Measurements from ENCODE around the gene NTRK2.

The NTRK2 gene

GRCh38 chr9:84992381-84992780, 322.9 kb downstream of the NTRK2 start:
- no peak for DNase-seq

- DNase-seq, result no peak
These were observed 323.6 kb downstream of the NTRK2 start for GRCh38 chr9:84993105-84993504.

GRCh38 chr9:84996029-84996428, 326.5 kb downstream of the NTRK2 start:
- no peak for DNase-seq

GRCh38 chr9:84996716-84997115, 327.2 kb downstream of the NTRK2 start:
- no peak for DNase-seq

GRCh38 chr9:84997472-84997871, 327.9 kb downstream of the NTRK2 start:
- DNase-seq, result no peak

- no peak for DNase-seq
These were observed 329.1 kb downstream of the NTRK2 start for GRCh38 chr9:84998639-84999038.

DNA sequence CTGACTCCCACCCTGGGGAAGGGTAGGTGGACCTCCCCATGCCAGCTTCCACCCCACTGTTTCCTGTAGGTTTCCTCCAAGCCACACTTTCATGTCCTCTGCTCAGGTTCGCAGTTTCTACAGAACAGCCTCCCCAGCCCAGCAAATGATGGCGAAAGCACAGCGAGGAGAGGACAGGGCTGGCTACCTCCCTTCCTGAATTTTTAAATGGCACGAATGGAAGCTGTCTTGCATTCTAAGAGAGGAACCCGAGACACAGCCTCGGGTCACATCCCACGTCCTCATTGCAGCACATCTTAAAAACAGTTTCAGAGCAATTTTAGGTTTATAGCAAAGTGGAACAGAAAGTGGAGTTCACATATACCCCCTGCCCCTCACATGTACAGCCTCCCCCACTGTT, 330.3 kb downstream of the NTRK2 start:
- DNase-seq, result no peak

- no peak for DNase-seq
These were observed 332.4 kb downstream of the NTRK2 start for GRCh38 chr9:85001925-85002324.

GRCh38 chr9:85004818-85005413, 335.4 kb downstream of the NTRK2 start:
- DNase-seq, result no peak

- DNase-seq, result no peak
These were observed 338.2 kb downstream of the NTRK2 start for GRCh38 chr9:85007748-85008147.

DNA sequence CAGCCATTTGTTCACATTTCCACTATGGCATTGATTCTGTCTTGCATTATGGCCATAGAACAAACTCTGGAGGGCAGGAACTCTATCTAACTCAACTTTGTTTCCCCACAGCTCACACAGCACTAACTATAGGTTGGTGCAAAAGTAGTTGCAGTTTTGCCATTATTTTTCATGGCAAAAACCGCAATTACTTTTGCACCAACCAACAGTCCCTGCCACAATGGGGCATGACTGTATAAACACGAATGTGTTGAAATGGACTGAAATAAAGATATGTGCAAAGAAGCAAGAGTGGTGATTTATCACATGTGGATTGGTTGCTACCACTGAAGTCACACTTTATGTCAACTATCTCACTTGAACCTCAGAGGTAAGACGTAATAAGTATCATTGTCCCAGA, 338.7 kb downstream of the NTRK2 start:
- DNase-seq, result no peak

DNA sequence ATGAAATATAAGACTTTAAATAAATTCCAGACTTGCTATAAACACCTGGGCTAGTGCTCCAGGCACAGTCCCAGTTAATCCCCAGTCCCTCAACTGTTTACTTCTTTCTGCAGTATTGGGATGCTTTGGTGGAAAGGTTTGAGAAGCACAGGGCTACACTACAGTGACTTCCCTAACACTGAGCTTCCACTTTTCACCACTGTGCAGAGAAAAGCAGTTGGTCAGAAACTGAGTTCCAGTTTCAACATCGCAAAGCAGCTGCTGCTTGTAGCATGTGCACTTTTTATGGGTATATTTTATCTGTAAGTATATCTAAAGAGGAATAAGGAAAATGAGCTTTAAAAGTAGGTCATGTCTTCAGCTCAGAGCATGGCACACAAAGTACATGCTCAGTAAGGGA, 339.7 kb downstream of the NTRK2 start:
- no peak for DNase-seq

DNA sequence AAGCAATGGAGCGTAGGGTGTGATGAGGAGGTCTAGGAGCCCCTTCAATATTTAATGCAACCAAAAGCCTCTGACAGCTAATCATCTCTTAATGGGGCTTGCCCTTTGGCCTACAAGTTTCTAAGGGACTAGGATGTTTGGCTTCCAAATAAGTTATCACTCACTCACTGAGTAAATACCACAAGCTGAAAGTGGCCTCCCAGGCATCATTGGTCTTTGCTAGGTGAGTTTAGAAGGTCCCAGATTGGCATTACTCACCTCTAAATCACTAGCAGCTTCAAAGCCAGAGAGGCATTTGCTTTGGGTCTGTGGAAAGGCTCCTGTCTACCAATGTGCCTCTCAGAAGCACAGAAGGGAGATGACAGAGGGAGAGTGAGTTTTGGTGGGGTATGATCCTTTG, 344.2 kb downstream of the NTRK2 start:
- DNase-seq, result no peak

GRCh38 chr9:85014292-85014691, 344.8 kb downstream of the NTRK2 start:
- DNase-seq, result no peak

GRCh38 chr9:85016384-85017006, 347.0 kb downstream of the NTRK2 start:
- DNase-seq, result no peak

DNA sequence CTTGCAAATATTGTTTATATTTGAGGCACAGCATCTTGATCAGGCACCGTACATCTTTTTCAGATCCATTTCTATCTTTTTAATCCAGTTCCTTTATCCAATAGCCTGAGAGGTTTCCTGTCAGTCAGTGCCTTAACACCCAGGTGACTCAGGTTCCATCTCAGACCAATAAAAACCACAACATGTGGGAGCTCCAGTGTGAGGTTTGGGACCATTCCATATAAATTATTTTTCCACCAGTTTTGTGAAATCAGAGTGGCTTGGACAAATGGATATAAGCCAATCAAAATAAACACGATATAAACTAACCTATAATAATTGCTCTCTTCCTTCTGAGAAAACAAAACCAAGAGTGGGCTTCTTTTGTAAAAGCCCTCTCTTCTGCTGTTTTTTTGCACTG, 351.3 kb downstream of the NTRK2 start:
- no peak for DNase-seq

DNA sequence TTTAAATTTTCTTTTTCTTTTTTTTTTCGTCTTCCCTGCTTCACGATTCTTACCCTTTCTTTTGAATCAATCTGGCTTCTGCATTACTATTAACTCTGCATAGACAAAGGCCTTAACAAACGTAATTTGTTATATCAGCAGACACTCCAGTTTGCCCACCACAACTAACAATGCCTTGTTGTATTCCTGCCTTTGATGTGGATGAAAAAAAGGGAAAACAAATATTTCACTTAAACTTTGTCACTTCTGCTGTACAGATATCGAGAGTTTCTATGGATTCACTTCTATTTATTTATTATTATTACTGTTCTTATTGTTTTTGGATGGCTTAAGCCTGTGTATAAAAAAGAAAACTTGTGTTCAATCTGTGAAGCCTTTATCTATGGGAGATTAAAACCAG, 352.2 kb downstream of the NTRK2 start:
- DNase-seq, result no peak

DNA sequence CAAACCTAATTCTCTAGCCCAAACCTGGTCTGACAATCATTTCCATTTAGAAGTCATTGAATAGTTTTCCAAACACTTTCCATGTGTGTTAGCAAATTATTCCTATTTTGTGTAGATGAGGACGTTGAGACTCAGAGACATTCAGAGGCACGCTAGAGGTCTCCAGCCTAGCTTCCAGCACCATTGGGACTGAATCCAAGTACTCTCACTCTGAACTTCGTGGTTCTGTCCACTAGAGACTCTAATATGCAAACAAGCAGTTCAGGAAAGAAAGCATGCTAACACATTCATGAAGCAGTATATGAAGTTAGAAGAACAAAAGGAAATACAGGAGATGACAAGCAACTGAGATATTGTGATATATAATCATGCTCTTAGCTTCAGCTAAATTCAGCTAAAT, 354.8 kb downstream of the NTRK2 start:
- DNase-seq, result no peak

DNA sequence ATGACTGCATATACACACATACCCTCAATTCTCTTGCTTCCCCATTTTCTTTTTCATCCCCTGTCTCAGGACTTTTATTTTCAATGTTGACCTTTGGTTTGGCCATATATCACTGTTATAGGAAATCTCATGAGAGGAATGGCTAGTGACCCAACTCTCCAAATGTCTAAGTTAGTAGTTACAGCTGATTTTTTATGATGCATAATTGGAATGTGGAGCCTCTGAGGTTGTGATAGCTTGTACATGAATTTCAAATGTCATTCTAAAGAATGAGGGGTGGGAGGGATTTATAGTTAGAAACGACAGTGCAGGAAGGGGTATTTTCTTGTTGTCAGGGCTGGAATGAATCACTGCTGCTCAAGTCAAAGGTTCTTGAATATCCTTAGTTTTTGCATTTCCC, 356.1 kb downstream of the NTRK2 start:
- DNase-seq, result no peak

DNA sequence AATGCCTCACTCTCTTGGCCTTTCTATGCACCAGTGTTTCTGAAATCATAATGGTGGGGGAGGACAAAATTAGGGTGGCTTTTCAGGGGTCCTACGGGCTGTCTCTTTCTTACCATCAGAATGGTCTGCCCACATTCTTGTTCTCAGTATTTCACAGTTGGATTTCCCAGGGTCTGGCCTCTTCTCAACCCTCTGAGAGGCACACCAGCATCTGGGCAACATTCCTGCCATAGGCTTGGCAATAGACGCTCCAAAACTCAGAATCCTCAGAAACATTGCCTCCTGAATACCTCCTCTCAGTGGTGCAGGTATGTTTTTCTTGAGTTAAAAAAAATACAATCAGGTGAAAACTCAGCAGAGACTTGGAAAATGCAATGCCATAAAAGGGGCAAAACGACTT, 358.3 kb downstream of the NTRK2 start:
- no peak for DNase-seq

GRCh38 chr9:85030316-85030715, 360.8 kb downstream of the NTRK2 start:
- DNase-seq, result no peak

- DNase-seq, result no peak
These were observed 367.0 kb downstream of the NTRK2 start for GRCh38 chr9:85036496-85036895.

DNA sequence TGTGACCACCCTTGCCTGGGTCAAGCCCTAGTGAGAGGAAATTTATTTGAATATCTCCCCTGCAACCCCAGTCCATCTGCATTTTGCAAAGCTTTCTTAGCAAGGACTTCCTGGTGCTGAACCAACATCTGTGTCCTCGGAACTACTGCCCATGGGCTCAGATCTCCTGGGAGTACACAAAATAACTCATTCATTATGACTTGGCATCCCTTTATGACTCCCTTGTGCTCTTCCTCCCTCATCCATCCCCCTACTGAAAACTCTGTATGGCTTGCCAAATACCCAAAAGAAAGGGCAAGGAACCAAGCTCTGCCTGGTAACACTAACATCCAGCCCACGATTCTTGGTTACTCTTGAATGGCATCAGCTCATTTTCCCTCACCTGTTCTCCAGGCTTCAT, 368.5 kb downstream of the NTRK2 start:
- DNase-seq, result no peak

DNA sequence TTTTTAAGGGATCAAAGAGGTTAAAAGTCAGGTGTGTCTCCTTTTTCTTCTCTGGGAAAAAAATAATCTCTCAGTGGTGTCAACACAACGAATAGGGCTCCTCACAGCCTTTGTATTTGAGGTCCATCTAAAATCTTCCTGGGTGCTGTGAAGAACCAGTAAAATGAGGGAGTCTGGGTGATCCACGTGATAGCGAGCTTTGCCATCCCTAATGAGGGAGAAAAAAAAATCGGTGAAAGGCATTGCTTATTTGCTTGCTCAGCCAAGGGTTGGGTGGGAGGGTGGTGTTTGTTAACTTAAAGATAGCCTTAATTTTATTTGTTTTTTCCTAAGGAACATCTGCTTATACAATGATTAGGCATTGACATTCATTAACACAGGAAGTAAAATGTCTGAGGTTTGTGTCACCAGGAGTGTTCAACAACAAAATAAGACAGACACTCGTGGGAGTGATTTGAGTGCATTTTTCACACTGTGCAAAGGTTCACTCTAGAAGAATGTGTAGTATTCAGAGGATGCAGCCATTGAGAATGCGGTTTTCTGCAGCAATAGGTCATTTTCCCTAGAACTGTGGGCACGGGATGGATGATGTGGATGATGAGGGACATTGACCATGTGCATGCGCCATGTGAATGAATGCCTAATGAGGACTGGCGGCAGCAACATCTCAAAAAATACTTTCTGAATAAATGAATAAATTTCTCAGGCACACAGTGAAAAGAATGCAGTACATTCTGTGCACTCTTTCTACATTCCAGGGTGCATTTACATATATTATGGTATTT, 369.5 kb downstream of the NTRK2 start:
- DNase-seq, result no peak

All from effector CD4-positive, alpha-beta T cell (primary cell).